Erythroblast (primary cell): ENCODE measurements around the gene PLIN4.

Experiments used
- GATA1 ChIP-seq: IDR thresholded peaks from 2 replicates; pipeline ENCODE4 v1.6.1; 2011; ENCODE audit warnings: low read depth, mild to moderate bottlenecking, control low read depth, low read length, moderate library complexity
- POLR2A ChIP-seq: IDR thresholded peaks from 2 replicates; pipeline ENCODE4 v1.6.1; 2011; ENCODE audit warnings: mild to moderate bottlenecking, low read length

- TF ChIP-seq POLR2A, result no peak
- TF ChIP-seq GATA1, result no peak
Observed at GRCh38 chr19:4473011-4473762, 45.1 kb downstream of the PLIN4 start.
